GM21381 (cell line): ENCODE measurements around the gene ADAMTSL2.
A peak's percentile ranks its signal among the peaks of the same experiment; 100 is the strongest.

Experiments used
- ATAC-seq: cut with Tn5 transposase; IDR thresholded peaks from one replicate; pipeline ENCODE4 v1.9.1; 2021; ENCODE audit warnings: mild to moderate bottlenecking, moderate library complexity; ENCODE audit not compliant: unreplicated experiment

ADAMTSL2 gene

DNA sequence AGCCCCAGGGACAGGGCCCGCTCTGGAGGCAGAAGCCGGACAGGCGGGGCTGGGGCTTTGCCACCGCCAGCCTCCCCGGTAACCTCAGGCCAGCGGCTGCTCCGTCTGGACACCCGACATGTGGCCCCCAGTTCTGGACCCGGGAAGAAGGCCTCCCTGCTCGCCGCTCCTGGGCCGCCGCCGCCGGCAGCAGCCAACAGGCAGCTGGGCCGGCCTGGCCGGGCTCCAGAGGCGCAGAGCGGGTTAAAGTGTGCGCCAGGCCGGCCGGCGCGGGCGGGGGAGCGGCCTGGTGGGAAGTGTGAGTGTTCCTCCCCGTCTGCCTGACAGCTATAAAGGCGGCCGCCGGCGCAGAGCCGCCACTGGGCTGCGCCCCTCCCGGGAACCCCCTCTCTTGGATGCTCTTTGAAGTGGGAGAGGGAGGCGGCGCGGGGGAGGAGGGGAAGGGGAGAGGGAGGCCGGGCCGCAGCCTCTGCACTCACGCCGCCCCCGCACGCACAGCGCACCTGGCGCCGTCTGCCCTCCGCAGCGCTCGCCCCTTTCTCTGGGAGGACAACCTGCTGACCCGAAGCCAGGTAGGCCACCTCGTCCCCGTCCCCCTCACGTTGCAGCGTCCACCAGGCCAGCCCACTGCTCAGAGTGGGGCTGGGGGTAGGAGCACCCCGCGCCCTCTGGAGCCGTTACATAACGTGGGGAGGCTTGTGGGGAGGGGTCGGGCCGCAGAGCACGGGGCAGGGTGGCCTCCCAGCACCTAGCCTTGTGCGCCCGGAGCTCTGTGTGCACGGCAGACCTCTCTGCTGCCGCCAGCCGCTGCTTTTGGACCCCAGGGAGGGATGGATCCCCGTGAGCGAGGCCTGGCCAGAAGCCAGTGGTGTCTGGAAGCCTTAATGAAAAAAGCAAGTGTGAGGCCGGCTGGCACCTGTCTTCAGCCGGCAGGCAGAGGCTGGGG, at the start of gene ADAMTSL2:
TSS of gene ADAMTSL2 (plus strand) at position 359 of the 946 bp plus-strand sequence. CDS start 2,009 bp downstream, outside the sequence.
- ATAC-seq = no peak

DNA sequence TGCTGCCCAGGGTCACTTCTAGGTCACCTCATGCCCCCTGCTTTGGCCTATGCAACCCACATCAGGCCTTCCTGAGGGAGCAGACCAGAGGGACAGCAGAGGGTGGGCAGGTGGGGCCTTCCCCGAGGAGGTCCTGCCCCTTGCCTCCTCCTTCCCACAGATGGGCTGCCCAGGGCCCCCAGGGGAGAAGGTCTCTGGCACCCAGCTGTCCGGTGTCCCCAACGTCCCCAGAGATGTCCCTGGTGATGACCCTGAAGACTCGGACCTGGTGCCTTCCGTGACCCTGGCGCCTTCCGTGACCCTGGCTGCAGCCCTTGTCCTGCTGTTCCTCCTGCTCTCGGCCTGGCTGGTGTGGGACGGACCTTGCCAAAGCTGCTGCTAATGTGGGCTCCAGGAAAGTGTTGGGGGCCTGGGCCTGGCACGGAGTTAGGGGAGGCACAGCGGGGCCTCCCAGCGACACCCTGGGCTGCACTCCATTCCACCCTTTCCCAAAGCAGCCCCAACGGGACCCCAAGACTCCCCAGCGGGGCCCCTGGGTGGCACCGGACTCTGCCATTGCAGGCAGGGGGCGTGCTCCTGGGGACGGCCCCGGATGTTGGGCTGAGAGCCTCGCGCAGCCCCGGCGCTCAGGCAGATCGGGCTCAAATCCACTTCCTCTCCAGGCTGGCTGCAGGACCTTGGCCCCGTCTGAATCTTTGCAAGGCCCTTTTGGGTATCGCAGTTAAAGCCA, 48.8 kb upstream of the ADAMTSL2 start:
- ATAC-seq = peak; percentile 28

DNA sequence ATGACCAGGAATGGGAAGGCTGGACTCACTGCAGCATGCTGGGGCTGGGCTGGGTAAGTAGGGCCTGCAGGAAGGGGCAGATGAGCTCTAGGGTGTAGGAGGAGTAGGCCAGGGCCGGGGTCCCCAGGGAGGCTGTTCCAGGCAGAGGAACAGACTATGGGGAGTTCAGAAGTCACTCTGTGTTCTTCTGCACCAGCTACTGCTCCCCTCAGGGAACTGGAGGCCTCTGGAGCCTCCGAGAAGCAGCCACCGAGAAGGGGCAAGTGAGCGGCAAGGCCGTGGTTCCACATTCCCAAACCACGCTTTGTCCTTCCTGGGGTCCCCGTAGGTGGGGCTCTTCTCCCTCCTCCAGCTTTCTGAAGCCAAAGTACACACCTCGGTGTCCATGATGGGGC, 47.2 kb upstream of the ADAMTSL2 start:
- ATAC-seq = no peak

DNA sequence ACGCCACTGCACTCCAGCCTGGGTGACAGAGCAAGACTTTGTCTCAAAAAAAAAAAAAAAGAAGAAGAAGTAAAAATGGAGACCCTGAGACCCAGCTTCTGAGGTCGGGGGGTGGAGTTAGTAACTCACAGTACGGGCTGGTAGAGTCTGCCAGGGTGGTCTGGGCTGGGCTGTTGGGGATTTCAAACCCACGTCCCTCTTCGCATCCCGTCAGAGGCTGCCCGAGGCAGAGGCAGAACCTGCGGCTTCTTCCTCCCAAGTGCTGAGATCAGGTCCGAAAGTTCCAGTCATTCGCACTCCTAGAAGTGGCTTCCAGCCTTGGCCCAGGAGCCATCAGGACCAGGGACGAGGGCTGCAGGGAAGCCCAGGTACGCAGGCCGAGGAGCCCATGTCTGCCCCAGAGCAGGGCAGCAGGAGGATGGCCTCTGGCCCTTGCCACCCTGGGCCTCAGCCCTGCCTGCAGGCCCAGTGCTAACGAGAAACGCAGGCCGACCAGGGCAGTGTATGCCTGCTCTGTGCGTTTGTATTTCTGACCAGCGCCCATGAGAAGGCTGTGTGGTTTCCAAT, 45.7 kb upstream of the ADAMTSL2 start:
- no peak for ATAC-seq

DNA sequence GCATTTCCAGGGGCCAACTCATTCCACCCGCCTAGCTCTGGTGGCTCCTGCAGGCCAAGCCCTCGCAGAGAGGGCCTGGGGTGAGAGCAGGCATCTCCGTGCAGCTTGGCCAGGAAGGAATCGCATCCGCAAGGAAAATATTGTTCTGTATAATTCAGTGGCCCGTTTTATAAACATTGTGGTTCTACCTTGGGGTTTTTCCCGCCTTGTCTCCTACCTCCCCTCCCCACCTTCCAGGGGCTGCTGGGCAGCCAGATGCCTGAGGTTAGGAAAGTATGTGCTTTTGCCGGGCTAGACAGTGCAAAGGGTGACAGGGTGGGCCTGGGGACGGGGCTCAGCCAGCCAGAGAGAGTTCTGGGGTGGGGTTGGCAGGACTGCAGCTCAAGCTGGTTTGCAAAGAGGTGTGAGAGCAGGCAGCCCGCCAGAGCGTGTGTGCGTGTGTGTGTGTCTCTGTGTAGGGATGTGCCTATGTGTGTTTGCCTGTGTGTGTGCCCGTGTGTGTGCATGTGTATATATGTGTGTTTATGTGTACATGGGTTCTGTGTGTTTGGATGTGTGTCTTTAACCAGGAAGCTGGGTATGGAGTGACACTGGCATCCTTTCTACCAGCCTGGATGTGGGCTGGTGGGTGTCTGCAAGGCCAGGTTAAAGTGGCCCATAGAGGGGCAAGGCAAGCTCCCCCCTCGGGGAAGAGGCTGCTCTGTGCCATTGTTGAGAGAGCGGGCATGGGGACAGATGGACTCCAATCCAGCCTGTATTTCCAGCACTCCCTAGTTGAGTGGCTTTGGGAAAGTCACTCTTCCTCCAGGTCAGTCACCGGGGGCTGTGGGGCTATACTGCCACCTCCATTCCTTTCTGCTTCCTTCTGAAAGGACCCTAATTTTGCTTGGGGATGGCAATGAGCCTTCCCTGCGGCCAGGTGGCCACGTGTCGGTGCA, 45.0 kb upstream of the ADAMTSL2 start:
- ATAC-seq = no peak

DNA sequence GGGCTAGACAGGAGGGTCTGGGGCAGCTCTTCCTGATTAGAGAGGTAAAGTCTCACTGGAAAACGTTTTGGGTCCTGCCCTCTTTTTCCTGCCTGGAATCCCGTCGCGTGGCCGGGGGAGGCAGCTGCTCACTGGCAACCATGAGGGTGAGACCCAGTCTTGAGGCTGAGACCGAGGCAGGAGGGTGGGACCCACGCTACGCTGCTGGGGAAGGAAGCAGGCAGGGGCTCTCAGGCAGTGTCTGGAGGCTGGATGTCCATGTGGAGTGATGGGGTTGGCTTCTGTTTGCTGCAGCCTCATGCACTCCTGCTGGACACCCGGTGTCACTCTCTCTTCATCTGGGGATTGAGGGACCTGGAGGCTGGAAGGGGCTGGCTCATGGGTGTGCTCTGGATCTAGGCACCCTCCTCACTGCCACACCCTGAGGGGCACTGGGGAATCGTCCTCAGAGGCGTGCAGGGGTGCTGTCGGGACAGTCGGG, 44.3 kb upstream of the ADAMTSL2 start:
- no peak for ATAC-seq

DNA sequence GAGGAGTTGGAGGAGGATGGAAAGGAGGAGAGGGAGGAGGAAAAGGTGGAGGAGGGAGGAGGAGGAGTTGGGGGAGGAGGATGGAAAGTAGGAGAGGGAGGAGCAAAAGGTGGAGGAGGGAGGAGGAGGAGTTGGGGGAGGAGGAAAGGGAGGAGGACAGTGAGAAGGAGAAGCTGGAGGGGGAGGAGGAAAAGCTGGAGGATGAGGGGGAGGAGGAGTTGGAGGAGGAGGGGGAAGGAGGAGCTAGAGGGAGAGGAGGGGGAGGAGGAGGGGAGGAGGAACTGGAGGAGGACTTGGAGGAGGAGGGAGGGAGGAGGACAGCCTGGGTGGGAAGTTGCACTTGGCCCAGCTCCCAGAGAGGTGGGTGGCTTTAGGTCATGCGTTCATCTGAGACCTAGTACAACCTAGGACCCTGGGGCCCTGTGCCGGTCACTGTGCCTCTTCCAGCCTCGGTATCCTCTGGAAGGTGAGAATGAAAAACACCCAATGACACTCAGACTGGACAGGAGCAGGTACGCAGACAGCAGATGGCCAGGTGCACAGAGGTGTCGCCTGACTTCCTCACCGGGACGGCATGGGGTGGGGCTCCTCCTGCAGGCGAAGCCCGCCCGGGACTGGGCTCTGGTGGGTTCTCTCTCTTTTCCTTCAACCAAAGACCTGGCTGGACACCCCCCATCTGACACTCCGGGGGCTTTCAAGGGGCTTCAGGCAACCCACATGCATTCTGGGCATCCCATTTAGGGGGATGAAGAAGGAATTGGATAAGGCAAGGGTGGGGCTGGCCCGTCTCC, 43.4 kb upstream of the ADAMTSL2 start:
- ATAC-seq = no peak

DNA sequence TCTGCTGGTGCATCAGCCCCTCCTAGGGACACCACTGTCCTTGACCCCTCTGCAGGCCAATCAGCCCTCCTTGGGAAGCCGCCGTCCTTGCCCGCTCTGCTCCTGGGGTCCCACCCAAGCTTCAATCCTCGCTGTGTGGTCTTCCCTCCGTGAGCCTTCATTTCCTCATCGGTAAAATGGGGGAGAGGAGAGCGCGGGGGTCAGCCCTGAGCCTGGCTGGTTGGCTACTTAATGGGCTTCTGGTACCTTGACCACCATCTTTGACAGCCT, 42.9 kb upstream of the ADAMTSL2 start:
- no peak for ATAC-seq

DNA sequence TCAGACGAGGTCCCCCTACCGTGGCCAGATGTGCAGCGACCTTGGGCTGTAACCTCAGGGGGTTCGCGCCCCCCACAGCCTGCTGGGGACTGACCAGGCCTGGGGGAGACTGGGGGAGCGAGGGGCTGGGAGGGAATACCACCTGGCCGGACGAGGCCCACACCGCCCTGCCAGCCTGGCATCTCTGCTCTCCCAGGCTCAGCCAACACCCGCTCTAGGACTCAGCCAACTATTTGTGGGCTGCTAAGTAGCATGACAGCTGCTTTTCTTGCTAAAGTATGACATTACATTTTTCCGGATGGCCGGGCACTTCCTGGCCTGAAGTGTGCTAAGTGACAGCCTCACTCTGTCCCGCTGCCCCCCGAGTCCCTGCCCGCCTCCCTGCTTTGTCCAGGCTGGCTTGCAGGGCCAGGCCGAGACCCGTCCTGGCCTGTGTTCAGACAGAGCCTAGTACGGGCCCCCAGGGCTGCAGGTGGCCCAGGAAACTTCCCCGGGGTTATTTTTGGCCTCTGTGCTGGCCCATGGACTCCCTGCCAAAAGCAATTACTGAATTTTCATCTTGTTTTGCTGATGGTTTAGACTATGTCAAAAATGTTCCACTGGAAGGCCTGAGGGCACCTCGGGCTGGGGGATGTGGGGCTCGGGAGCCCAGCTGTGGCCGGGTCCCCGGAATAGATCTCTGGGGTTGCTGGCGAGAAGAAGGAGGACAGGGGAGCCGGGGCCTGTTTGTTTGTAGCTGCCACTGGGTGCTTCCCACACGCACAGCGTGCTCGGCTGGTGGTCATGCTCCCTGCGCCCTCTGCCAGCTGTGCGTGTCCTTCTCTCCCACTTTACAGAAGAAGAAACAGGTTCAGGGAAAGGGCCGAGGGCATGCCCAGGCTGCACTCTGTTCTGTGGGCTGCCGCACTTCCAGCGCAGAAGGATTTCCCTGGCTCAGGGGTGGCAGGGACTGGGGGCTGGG, 42.2 kb upstream of the ADAMTSL2 start:
- ATAC-seq = no peak

DNA sequence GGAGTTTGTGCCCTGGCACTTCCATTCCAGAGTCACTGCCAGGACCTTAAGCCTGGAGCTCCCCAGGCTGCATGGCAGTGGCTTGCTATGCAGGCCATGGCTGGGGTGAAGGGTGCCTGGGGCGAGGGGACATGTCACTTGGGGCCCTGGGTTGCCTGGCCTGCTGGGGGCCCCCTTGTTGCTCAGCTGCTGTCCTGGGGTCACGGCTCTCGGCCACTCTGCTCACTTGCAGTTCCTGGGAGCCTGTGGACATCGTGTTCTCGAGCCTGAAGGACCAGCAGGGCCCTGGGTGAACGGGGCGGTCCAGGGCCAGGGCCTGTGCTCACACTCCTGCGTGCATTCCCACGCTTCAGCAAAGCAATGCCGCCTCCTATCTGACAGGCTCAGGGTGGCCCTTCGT, 41.1 kb upstream of the ADAMTSL2 start:
- ATAC-seq = no peak

DNA sequence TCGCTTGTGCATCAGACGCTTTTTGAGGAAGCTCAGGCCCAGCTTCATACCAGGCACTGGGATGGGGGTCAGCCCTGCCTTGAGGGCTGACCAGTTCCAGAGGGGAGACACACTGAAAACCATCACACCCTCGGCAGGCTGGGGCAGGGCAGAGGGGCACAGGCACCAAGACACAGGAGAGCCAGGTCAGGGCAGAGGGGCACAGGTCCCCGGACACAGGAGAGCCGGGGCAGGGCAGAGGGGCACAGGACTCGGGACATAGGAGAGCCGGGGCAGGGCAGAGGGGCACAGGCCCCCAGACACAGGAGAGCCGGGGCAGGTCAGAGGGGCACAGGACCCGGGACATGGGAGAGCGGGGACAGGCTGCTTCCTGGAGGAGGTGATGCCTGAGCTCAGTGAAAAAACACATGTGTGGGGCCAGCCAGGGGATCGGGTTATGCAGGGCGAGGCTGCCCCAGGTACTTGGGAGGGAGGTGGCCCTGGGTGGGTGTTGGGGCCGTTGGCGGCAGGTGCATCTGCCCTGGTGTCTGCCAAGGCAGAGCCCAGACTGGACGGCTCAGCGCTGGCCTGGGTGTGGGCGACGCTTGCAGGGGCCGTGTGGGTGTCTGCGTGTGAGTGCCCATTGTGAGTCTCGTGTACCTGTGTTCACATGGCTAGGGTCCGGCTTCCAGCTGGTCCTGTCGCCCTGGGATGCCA, 40.5 kb upstream of the ADAMTSL2 start:
- no peak for ATAC-seq

DNA sequence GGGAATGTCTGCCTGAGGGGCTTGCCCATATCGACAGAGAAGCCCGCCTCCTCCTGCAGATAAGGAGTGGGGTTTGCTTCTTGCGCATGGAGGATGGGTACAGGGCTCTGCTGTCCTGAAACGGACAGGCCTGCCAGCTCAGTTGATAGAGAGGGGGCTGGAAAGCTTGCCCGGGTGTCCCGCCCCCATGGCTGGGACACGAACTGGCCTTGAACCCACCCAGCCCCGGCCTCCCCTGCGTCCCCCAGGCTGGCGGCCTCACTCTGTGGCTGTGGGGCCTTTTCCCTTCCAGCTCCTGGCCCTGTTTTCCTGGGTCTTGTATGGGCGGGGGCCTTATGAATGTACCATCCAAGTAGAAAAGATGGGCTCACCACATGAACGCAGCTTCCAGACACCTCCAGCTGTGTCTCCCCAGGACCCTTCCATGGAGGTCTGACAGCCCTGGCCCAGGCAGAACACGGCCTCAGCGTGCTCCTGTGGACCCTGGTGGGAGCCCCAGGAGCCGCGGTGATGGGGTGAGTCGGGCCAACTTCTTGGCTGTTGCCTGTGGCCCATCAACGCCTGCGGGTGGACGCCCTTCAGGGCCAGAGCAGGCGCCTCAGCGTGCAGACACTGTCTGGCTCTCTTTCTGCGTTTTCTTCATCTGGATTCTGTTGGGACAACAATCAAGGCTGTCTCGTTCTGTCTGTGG, 39.7 kb upstream of the ADAMTSL2 start:
- no peak for ATAC-seq

DNA sequence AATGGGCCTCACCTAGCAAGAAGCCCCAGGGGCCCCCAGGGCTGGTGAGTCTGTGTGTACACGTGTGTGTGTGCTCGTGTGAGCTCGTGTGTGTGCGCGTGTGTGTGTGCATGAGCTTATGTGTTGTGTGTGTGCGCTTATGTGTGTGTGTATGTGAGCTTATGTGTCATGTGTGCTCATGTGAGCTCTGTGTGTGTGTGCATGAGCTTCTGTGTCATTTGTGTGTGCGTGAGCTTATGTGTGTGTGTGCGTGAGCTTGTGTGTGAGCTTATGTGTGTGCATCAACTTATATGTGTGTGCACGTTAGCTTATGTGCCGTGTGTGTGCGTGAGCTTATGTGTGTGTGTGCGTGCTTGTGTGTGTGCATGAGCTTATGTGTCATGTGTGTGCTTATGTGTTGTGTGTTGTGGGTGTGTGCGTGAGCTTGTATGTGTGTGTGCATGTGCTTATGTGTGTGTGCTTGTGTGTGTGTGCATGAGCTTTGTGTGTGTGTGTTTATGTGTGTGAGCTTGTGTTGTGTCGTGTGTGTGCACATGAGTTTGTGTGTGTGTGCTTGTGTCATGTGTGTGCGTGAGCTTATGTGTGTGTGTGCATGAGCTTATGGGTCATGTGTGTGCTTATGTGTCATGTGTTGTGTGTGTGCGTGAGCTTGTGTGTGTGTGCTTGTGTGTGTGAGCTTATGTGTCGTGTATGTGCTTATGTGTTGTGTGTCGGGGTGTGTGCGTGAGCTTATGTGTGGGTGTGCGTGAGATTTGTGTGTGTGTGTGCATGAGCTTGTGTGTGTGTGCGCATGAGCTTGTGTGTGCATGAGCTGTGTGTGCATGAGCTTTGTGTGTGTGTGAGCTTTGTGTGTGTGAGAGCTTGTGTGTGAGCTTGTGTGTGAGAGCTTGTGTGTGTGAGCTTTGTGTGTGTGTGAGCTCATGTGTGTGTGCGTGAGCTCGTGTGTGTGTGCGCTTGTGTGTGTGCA, 38.9 kb upstream of the ADAMTSL2 start:
- no peak for ATAC-seq

DNA sequence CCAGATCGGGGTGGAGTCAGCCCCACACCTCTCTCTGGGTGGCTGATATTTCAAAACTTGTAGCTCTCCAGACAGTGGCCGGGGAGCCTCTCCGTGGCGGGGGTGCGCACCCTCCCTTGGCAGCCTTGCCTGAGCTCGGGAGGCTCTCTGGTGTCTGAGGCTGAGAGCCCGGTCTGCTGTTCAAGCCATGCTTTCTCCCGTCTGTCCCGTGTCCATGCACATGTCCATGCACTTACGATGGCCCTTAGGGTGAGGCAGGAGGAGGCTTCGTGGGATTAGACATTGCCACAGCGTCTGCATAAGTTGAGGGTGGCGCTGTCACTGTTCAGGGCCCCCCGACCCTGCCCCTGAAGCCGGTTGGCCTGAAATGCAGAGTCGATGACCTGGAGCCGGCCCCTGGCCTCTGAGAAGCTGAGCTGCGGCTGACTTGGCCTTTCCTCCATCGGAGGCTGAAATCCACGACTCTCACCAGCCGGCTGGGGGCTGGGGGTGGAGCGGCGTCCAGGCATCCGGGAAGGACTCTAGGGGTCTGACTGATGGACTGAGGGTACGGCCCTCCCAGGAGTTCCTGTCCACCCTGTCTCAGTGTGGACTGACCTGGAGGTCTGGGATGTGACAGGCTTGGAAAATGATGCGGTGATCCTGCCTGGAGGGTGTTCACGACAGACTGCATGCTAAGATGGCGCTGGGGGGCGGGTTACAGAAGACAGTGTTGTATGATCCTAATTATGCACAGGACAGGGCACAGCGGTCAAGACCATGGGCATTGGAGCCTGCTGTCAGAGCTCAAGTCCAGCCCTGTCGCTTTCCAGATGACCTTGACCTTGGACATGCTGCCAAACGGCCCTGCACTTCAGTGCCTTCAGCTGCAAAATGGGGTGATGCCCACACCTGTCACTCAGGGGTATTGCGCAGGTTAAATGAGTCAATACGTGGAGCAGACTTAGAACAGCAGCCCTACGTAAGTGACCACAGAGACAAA, 37.4 kb upstream of the ADAMTSL2 start:
- ATAC-seq = no peak
